ENCODE measurements around the gene TFDP1.

TFDP1 gene

DNA sequence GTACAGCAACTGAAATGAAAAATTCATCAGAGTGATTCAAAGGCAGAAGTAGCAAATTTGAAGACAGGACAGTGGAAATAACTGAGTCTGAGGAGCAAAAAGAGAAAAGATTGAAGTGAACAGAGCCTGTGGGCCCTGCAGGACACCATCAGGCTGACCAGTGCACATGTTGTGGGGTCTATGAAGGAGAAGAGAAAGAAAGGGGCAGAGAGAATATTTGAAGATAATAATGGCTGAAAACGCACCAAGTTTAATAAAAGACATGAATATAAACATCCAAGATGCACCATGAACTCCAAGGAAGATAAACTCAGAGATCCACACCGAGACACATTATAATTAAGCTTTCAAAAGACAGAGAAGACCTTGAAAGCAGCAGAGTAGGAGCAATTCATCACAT lies 58.0 kb downstream of the TFDP1 start:
- no peaks in the 10 kb centered on the region for H3K27me3 ChIP-seq (ENCODE audit: low read length)
- H3K36me3 ChIP-seq (ENCODE audit: low read length), result peaks cover 20% of the 10 kb centered on the region
- no peaks in the 10 kb centered on the region; the same call in 1 of the 2 replicates for H4K20me1 ChIP-seq (ENCODE audit: low read depth, low read length)
- H3K9me3 ChIP-seq (ENCODE audit: insufficient read depth, low read length), result no peaks in the 10 kb centered on the region
- no peak overlapping the region for H2AFZ ChIP-seq (ENCODE audit: low read depth, low read length, severe bottlenecking)
- no peak overlapping the region for H3K4me2 ChIP-seq (ENCODE audit: low read depth, low read length, poor library complexity, severe bottlenecking)
- H3K4me3 ChIP-seq (ENCODE audit: insufficient read depth, low read length, poor library complexity, severe bottlenecking), result no peak overlapping the region
- 0 out of 2 replicates have a peak, but pooled peaks cover 7% of the 10 kb centered on the region for H3K79me2 ChIP-seq (ENCODE audit: insufficient read depth, low read length)
- no peaks in the 10 kb centered on the region for H3K9me2 ChIP-seq (replicated peaks; ENCODE audit: insufficient read depth, low read length)
- H3K9ac ChIP-seq (ENCODE audit: low read length), result no peak overlapping the region
- TF ChIP-seq, protein P1, sequence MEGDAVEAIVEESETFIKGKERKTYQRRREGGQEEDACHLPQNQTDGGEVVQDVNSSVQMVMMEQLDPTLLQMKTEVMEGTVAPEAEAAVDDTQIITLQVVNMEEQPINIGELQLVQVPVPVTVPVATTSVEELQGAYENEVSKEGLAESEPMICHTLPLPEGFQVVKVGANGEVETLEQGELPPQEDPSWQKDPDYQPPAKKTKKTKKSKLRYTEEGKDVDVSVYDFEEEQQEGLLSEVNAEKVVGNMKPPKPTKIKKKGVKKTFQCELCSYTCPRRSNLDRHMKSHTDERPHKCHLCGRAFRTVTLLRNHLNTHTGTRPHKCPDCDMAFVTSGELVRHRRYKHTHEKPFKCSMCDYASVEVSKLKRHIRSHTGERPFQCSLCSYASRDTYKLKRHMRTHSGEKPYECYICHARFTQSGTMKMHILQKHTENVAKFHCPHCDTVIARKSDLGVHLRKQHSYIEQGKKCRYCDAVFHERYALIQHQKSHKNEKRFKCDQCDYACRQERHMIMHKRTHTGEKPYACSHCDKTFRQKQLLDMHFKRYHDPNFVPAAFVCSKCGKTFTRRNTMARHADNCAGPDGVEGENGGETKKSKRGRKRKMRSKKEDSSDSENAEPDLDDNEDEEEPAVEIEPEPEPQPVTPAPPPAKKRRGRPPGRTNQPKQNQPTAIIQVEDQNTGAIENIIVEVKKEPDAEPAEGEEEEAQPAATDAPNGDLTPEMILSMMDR (IDR thresholded peaks at IDR 0.05; ENCODE audit: insufficient read depth, low read length, poor library complexity, severe bottlenecking), result no peak
- TF ChIP-seq EZH2phosphoT487 (conservative IDR thresholded peaks at IDR 0.05; ENCODE audit: low read length), result no peak
- peaks cover 11% of the 10 kb centered on the region; the same call in 1 of the 2 replicates for H3F3A ChIP-seq (ENCODE audit: insufficient read depth)
- no peak overlapping the region for H3K27ac ChIP-seq (ENCODE audit: low read depth, low read length)

DNA sequence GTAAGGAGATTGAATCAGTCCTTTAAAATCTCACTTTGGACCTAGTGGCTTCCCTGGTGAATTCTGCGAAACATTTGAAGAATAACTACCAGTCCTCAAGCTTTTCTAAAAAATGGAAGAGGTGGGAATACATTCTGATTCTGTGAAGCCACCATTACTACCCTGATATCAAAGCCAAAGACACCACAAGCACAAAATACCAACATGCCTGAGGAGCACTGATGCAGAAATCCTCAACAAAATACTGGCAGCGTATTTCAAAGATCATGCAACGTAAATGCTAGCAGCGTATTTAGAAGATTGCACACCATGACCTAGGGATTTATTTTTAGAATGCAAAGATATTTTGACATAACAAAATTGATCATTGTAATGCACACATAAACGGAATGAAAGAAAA lies 59.0 kb downstream of the TFDP1 start:
- Histone ChIP-seq H4K20me1 (ENCODE audit: low read depth, low read length) (no peaks in the 10 kb centered on the region; the same call in 1 of the 2 replicates), H3K9ac (ENCODE audit: low read length) (no peak overlapping the region), H2AFZ (ENCODE audit: low read depth, low read length, severe bottlenecking) (no peak overlapping the region), H3K36me3 (ENCODE audit: low read length) (peaks cover 14% of the 10 kb centered on the region), H3K79me2 (ENCODE audit: insufficient read depth, low read length) (0 out of 2 replicates have a peak, but pooled peaks cover 7% of the 10 kb centered on the region), H3K27ac (ENCODE audit: low read depth, low read length) (peak overlapping the region; percentile 18; the same call in 1 of the 2 replicates), H3K4me2 (ENCODE audit: low read depth, low read length, poor library complexity, severe bottlenecking) (no peak overlapping the region), H3F3A (ENCODE audit: insufficient read depth) (peaks cover 11% of the 10 kb centered on the region; the same call in 1 of the 2 replicates), H3K9me3 (ENCODE audit: insufficient read depth, low read length) (no peaks in the 10 kb centered on the region), H3K4me3 (ENCODE audit: insufficient read depth, low read length, poor library complexity, severe bottlenecking) (no peak overlapping the region), H3K27me3 (ENCODE audit: low read length) (no peaks in the 10 kb centered on the region), H3K9me2 (replicated peaks; ENCODE audit: insufficient read depth, low read length) (no peaks in the 10 kb centered on the region)
- TF ChIP-seq, protein P1 (IDR thresholded peaks at IDR 0.05; ENCODE audit: insufficient read depth, low read length, poor library complexity, severe bottlenecking), result no peak
- no peak for TF ChIP-seq EZH2phosphoT487 (conservative IDR thresholded peaks at IDR 0.05; ENCODE audit: low read length)

DNA sequence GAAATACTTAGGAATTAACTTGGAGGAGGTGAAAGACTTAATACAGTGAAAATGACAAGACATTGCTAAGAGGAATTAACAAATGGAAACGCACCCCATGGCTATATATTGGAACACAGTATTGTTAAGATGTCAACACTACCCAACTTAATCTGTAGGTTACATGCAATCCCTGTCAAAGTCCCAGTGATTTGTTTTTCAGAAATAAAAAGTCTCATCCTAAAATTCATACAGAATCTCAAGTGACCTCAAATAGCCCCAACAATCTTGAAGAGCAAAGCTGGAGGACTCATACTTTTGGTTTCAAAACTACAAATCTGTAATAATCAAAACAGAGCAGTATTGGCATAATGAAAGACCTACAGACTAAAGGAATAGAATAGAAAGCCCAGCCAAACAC lies 60.2 kb downstream of the TFDP1 start:
- Histone ChIP-seq H3K36me3 (ENCODE audit: low read length) (peaks cover 8% of the 10 kb centered on the region), H3K27me3 (ENCODE audit: low read length) (no peaks in the 10 kb centered on the region), H3K79me2 (ENCODE audit: insufficient read depth, low read length) (no peaks in the 10 kb centered on the region), H3K9ac (ENCODE audit: low read length) (no peak overlapping the region), H3K4me2 (ENCODE audit: low read depth, low read length, poor library complexity, severe bottlenecking) (no peak overlapping the region), H3K27ac (ENCODE audit: low read depth, low read length) (no peak overlapping the region), H3K9me3 (ENCODE audit: insufficient read depth, low read length) (no peaks in the 10 kb centered on the region), H2AFZ (ENCODE audit: low read depth, low read length, severe bottlenecking) (no peak overlapping the region), H4K20me1 (ENCODE audit: low read depth, low read length) (no peaks in the 10 kb centered on the region; the same call in 1 of the 2 replicates), H3F3A (ENCODE audit: insufficient read depth) (peaks cover 11% of the 10 kb centered on the region; the same call in 1 of the 2 replicates), H3K4me3 (ENCODE audit: insufficient read depth, low read length, poor library complexity, severe bottlenecking) (no peak overlapping the region), H3K9me2 (replicated peaks; ENCODE audit: insufficient read depth, low read length) (no peaks in the 10 kb centered on the region)
- TF ChIP-seq, protein P1 (IDR thresholded peaks at IDR 0.05; ENCODE audit: insufficient read depth, low read length, poor library complexity, severe bottlenecking), result no peak
- no peak for TF ChIP-seq EZH2phosphoT487 (conservative IDR thresholded peaks at IDR 0.05; ENCODE audit: low read length)
